ENCODE results near the gene MT1M.
"Not testable (repeated sequence)": the region's sequence is repeated elsewhere in the genome, so short reads cannot be mapped to it uniquely, and the experiment has no call there.

The MT1M gene

GRCh38 chr16:56608876-56609462 is 23.5 kb upstream of the MT1M start:
- DNase-seq (ENCODE audit: low spot score), result no peak

- no peak for DNase-seq (ENCODE audit: low spot score)
Observed at GRCh38 chr16:56609463-56609921, 23.0 kb upstream of the MT1M start.

- DNase-seq (ENCODE audit: low spot score), result no peak
Observed at GRCh38 chr16:56610017-56610608, 22.3 kb upstream of the MT1M start.

- DNase-seq (ENCODE audit: low spot score), result no peak
Observed at GRCh38 chr16:56610609-56611111, 21.8 kb upstream of the MT1M start.

GRCh38 chr16:56611281-56611833 is 21.1 kb upstream of the MT1M start:
- no peak for DNase-seq (ENCODE audit: low spot score)

- DNase-seq (ENCODE audit: low spot score), result no peak
Observed at GRCh38 chr16:56613706-56614105, 18.8 kb upstream of the MT1M start.

- no peak for DNase-seq (ENCODE audit: low spot score)
Observed at GRCh38 chr16:56614549-56614991, 17.9 kb upstream of the MT1M start.

GRCh38 chr16:56615353-56615752 is 17.1 kb upstream of the MT1M start:
- DNase-seq (ENCODE audit: low spot score), result no peak

GRCh38 chr16:56616608-56617211 is 15.7 kb upstream of the MT1M start:
- DNase-seq (ENCODE audit: low spot score), result no peak

GRCh38 chr16:56617212-56618085 is 15.0 kb upstream of the MT1M start:
- no peak for DNase-seq (ENCODE audit: low spot score)

GRCh38 chr16:56618138-56618537 is 14.3 kb upstream of the MT1M start:
- no peak for DNase-seq (ENCODE audit: low spot score)

- no peak for DNase-seq (ENCODE audit: low spot score)
Observed at GRCh38 chr16:56620339-56620897, 12.0 kb upstream of the MT1M start.

GRCh38 chr16:56621665-56622445 is 10.6 kb upstream of the MT1M start:
- not testable (repeated sequence) for DNase-seq (ENCODE audit: low spot score)

GRCh38 chr16:56623184-56623583 is 9.3 kb upstream of the MT1M start:
- not testable (repeated sequence) for DNase-seq (ENCODE audit: low spot score)

GRCh38 chr16:56623637-56624036 is 8.8 kb upstream of the MT1M start:
- DNase-seq (ENCODE audit: low spot score), result no peak

- DNase-seq (ENCODE audit: low spot score), result peak; percentile 55
Observed at GRCh38 chr16:56625140-56625942, 7.1 kb upstream of the MT1M start, which contains the start of gene MT1E. Gene MT1E (plus strand): TSS chr16:56625781. CDS start chr16:56625852, 71 bp downstream.

GRCh38 chr16:56625943-56626654 is 6.4 kb upstream of the MT1M start:
- no peak for DNase-seq (ENCODE audit: low spot score)

GRCh38 chr16:56626685-56627084 is 5.8 kb upstream of the MT1M start:
- no peak for DNase-seq (ENCODE audit: low spot score)

All from HuH-7 (cell line).